Thoracic aorta (tissue), 2 donors: Measurements from ENCODE around the gene DAAM2. TPM values are rescaled to one million over a fixed set of nuclear protein-coding genes. Genes with fewer than 3 reads are reported as not detected.

Source experiments
- ATAC-seq: fragments of 150-250 bp; one replicate; pipeline ENCODE4 v1.8.0; 2017; ENCODE audit warnings: low read depth; ENCODE audit not compliant: insufficient number of reproducible peaks, low FRiP score
- DNase-seq: peaks from one replicate; pipeline ENCODE4 v3.0.0-alpha.2; 2020; ENCODE audit warnings: low spot score
- H3K27ac ChIP-seq, 2 donors: fragments of 200-600 bp; sonication (generic); 1 replicate in 1 of 2; 2 replicates in 1 of 2; pipeline ENCODE4 v1.5.1; 2016; ENCODE audit warnings: mild to moderate bottlenecking in 2 of 2, moderate library complexity in 2 of 2
- H3K27me3 ChIP-seq: fragments of 200-600 bp; sonication (generic); replicated peaks from 2 replicates; pipeline ENCODE4 v1.6.0; 2016; ENCODE audit warnings: mild to moderate bottlenecking; ENCODE audit not compliant: insufficient read depth
- H3K36me3 ChIP-seq: fragments of 200-600 bp; sonication (generic); one replicate; pipeline ENCODE4 v1.5.1; 2016
- H3K4me1 ChIP-seq, 2 donors: fragments of 200-600 bp; sonication (generic); 1 replicate in 1 of 2; 2 replicates in 1 of 2; pipeline versions ENCODE4 v1.5.1 to v1.6.0; 2016; ENCODE audit warnings: low read depth in 2 of 2, mild to moderate bottlenecking in 1 of 2; ENCODE audit not compliant: control insufficient read depth in 1 of 2
- H3K4me3 ChIP-seq: fragments of 200-600 bp; sonication (generic); 2 replicates; pipeline ENCODE4 v1.5.1; 2016; ENCODE audit warnings: mild to moderate bottlenecking
- H3K9me3 ChIP-seq: fragments of 200-600 bp; sonication (generic); 2 replicates; pipeline ENCODE4 v1.5.1; 2016
- CTCF ChIP-seq: fragments of 200-600 bp; sonication (generic); IDR thresholded peaks from one replicate; pipeline ENCODE4 v1.5.1; 2019; ENCODE audit warnings: antibody characterized with exemption
- total RNA-seq, 2 donors: library from RNA; depleted of rRNA; stranded (reverse); fragments of >200 nt; gene quantifications; one replicate each; pipeline versions ENCODE4 v1.1.0 to v1.2.3, GENCODE V29; 2016

The DAAM2 gene
- total RNA-seq, 2 donors from 2014 or later = 61.5 to 71.5 TPM

GRCh38 chr6:39760226-39760952, 31.8 kb upstream of the DAAM2 start:
- Histone ChIP-seq H3K4me3 (no peak overlapping the region), H3K27ac (no peak overlapping the region), H3K9me3 (no peaks in the 10 kb centered on the region), H3K4me1 (peaks cover 4 to 22% of the 10 kb centered on the region in 2 donors), H3K27me3 (no peaks in the 10 kb centered on the region), H3K36me3 (no peaks in the 10 kb centered on the region)
- no peak for ATAC-seq
- TF ChIP-seq CTCF = no peak
- no peak for DNase-seq

GRCh38 chr6:39765508-39766065, 26.6 kb upstream of the DAAM2 start:
- Histone ChIP-seq H3K27ac (no peak overlapping the region), H3K9me3 (no peaks in the 10 kb centered on the region), H3K27me3 (no peaks in the 10 kb centered on the region), H3K36me3 (no peaks in the 10 kb centered on the region), H3K4me3 (no peak overlapping the region), H3K4me1 (peaks cover 3 to 15% of the 10 kb centered on the region in 2 donors)
- no peak for DNase-seq
- no peak for ATAC-seq
- no peak for TF ChIP-seq CTCF

- H3K9me3 ChIP-seq = no peaks in the 10 kb centered on the region
- DNase-seq (no peak), ATAC-seq (no peak)
- no peak overlapping the region for H3K4me3 ChIP-seq
- H3K36me3 ChIP-seq = no peaks in the 10 kb centered on the region
- no peak overlapping the region for H3K27ac ChIP-seq
- TF ChIP-seq CTCF = no peak
- no peaks in the 10 kb centered on the region for H3K27me3 ChIP-seq
- H3K4me1 ChIP-seq = peaks cover 11 to 31% of the 10 kb centered on the region in 2 donors
Observed at GRCh38 chr6:39769012-39769411, 23.2 kb upstream of the DAAM2 start.

- H3K9me3 ChIP-seq = no peaks in the 10 kb centered on the region
- no peaks in the 10 kb centered on the region for H3K27me3 ChIP-seq
- ATAC-seq (no peak), DNase-seq (no peak)
- H3K36me3 ChIP-seq = no peaks in the 10 kb centered on the region
- peaks cover 11 to 35% of the 10 kb centered on the region in 2 donors for H3K4me1 ChIP-seq
- TF ChIP-seq CTCF = no peak
- H3K27ac ChIP-seq = peak overlapping the region in 1 of 2 donors; percentile 38
- no peak overlapping the region for H3K4me3 ChIP-seq
Observed at GRCh38 chr6:39770446-39770845, 21.7 kb upstream of the DAAM2 start.

GRCh38 chr6:39772559-39773273, 19.5 kb upstream of the DAAM2 start:
- ATAC-seq = no peak
- TF ChIP-seq CTCF = no peak
- Histone ChIP-seq H3K4me3 (no peak overlapping the region), H3K36me3 (no peaks in the 10 kb centered on the region), H3K9me3 (no peaks in the 10 kb centered on the region), H3K4me1 (peaks cover 11 to 49% of the 10 kb centered on the region in 2 donors), H3K27ac (peak overlapping the region; percentile 69 to 72), H3K27me3 (no peaks in the 10 kb centered on the region)
- no peak for DNase-seq
